Measurements from ENCODE around the gene WDFY2. TPM values are rescaled to one million over a fixed set of nuclear protein-coding genes. Genes with fewer than 3 reads are reported as not detected.
"Not testable (repeated sequence)": the region's sequence is repeated elsewhere in the genome, so short reads cannot be mapped to it uniquely, and the experiment has no call there.

WDFY2 gene
- total RNA-seq, 2 donors from 2014 or later = 25.7 to 31.9 TPM

GRCh38 chr13:51684076-51684475 is 99.8 kb downstream of the WDFY2 start:
- intact Hi-C loops (cut with DNase I) = no loop called here
- Histone ChIP-seq H3K4me3 (no peak overlapping the region), H3K36me3 (replicated peaks in 1 of 2; ENCODE audit: insufficient read depth in 1 of 2, low read depth in 2 of 2) (no peaks in the 10 kb centered on the region), H3K27me3 (no peaks in the 10 kb centered on the region), H3K27ac (no peak overlapping the region), H3K9me3 (no peaks in the 10 kb centered on the region), H3K4me1 (peaks cover 9% of the 10 kb centered on the region)
- DNase-seq = no peak
- TF ChIP-seq POLR2A (IDR thresholded peaks at IDR 0.05) = no peak
- no peak for TF ChIP-seq CTCF (IDR thresholded peaks at IDR 0.05)
- 88 to 90% methylated on average over 3 of the region's 3 CpGs for WGBS, 2 donors
- ATAC-seq = no peak

DNA sequence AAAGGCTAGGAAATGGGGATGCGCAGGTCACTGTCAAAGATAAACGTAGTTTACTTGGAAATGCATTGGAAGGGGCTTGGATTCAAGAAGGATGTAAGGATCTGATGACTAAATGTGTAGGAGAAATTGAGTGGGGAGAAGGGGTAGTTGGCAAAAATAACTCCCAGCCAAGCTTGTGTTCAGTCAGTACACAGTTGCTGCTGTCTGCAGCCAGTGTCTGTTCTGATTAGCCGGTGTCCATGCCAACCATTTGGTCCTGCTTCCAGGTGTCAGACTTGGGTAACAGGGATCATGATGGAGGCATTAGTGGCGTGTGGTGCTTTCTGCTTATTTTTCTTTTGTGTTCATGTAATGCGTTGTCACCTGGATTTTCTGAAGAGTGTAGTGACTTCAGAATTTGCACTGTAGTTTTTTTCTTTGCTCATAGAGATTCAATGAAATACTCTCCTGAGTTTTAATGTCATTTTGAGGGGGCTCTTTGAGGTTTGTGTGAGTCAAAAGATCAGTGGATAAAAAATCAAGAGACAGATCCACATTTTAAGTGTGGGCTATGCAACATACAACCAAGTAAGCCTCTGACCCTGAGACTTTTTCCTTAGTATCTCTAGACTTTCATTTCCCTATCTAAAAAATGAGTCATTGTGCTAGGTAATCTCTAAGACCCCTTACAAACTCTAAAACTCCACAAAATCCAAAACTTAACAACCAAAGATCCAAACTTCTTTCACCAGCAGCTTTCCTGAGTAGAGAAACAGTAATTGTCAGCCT is 103.9 kb downstream of the WDFY2 start:
- ATAC-seq = no peak
- peaks cover 16% of the 10 kb centered on the region for H3K4me1 ChIP-seq
- H3K36me3 ChIP-seq (replicated peaks in 1 of 2; ENCODE audit: insufficient read depth in 1 of 2, low read depth in 2 of 2) = no peaks in the 10 kb centered on the region
- no peaks in the 10 kb centered on the region for H3K27me3 ChIP-seq
- peak overlapping the region in 1 of 4 donors; percentile 2 for H3K27ac ChIP-seq
- no peak overlapping the region for H3K4me3 ChIP-seq
- intact Hi-C loops (cut with DNase I) = no loop called here
- WGBS, 2 donors = 90 to 93% methylated on average over 5 of the region's 5 CpGs
- TF ChIP-seq CTCF (IDR thresholded peaks at IDR 0.05) (no peak), POLR2A (IDR thresholded peaks at IDR 0.05) (no peak)
- no peaks in the 10 kb centered on the region for H3K9me3 ChIP-seq
- DNase-seq = no peak

- WGBS, 2 donors = 54 to 58% methylated on average over 8 of the region's 8 CpGs
- intact Hi-C loops (cut with DNase I) = no loop called here
- Histone ChIP-seq H3K9me3 (no peaks in the 10 kb centered on the region), H3K4me3 (no peak overlapping the region), H3K36me3 (replicated peaks in 1 of 2; ENCODE audit: insufficient read depth in 1 of 2, low read depth in 2 of 2) (no peaks in the 10 kb centered on the region), H3K27me3 (no peaks in the 10 kb centered on the region), H3K27ac (peak overlapping the region in 2 of 4 donors; percentile 41 to 42), H3K4me1 (peaks cover 16% of the 10 kb centered on the region)
- no peak for DNase-seq
- no peak for ATAC-seq
- TF ChIP-seq CTCF (IDR thresholded peaks at IDR 0.05) = no peak
- no peak for TF ChIP-seq POLR2A (IDR thresholded peaks at IDR 0.05)
Observed at GRCh38 chr13:51688937-51689662, 104.8 kb downstream of the WDFY2 start.

- Histone ChIP-seq H3K27ac (peak overlapping the region in 2 of 4 donors; percentile 41 to 42), H3K4me3 (no peak overlapping the region), H3K4me1 (peaks cover 16% of the 10 kb centered on the region), H3K27me3 (no peaks in the 10 kb centered on the region), H3K9me3 (no peaks in the 10 kb centered on the region), H3K36me3 (replicated peaks in 1 of 2; ENCODE audit: insufficient read depth in 1 of 2, low read depth in 2 of 2) (no peaks in the 10 kb centered on the region)
- DNase-seq (no peak), ATAC-seq (peak; percentile 62)
- intact Hi-C loops (cut with DNase I) = no loop called here
- TF ChIP-seq POLR2A (IDR thresholded peaks at IDR 0.05) = no peak
- no peak for TF ChIP-seq CTCF (IDR thresholded peaks at IDR 0.05)
- 19 to 44% methylated on average over 2 of the region's 2 CpGs for WGBS, 2 donors
Observed at GRCh38 chr13:51689663-51689996, 105.4 kb downstream of the WDFY2 start.

- not testable (repeated sequence) for ATAC-seq
- WGBS, 2 donors = 92 to 94% methylated on average over 6 to 8 of the region's 8 CpGs
Observed at GRCh38 chr13:51695677-51696076, 111.4 kb downstream of the WDFY2 start.

More at GRCh38 chr13:51695677-51696076, 111.4 kb downstream of the WDFY2 start:
- DNase-seq; intact Hi-C loops (cut with DNase I); H3K27me3 ChIP-seq; H3K36me3 ChIP-seq (replicated peaks in 1 of 2; ENCODE audit: insufficient read depth in 1 of 2, low read depth in 2 of 2); H3K4me3 ChIP-seq; H3K27ac ChIP-seq; H3K9me3 ChIP-seq: not testable (repeated sequence)
- peaks cover 19% of the 10 kb centered on the region for H3K4me1 ChIP-seq

Data from body of pancreas (tissue), 4 donors.